H9 (cell line): ENCODE measurements around the gene KLHDC9. TPM values are rescaled to one million over a fixed set of nuclear protein-coding genes. Genes with fewer than 3 reads are reported as not detected.

Source experiments
- DNase-seq: peaks from one replicate; pipeline ENCODE4 v3.0.0-alpha.2; 2017
- H2AFZ ChIP-seq: one replicate; pipeline ENCODE4 v1.6.1; 2013; ENCODE audit warnings: mild to moderate bottlenecking, low read length, control low read depth, moderate library complexity
- H2AK5ac ChIP-seq: 2 replicates; pipeline ENCODE4 v1.6.1; 2013; ENCODE audit warnings: low read length, control low read depth, mixed read lengths; ENCODE audit not compliant: insufficient read length
- H2BK120ac ChIP-seq: one replicate; pipeline ENCODE4 v1.6.1; 2013; ENCODE audit warnings: low read depth, mild to moderate bottlenecking, low read length, control low read depth, inconsistent platforms; ENCODE audit not compliant: poor library complexity, severe bottlenecking
- H2BK12ac ChIP-seq: 2 replicates; pipeline ENCODE4 v1.6.1; 2013; ENCODE audit warnings: low read length, control low read depth, mixed read lengths, low read depth; ENCODE audit not compliant: insufficient read length
- H2BK15ac ChIP-seq: 2 replicates; pipeline ENCODE4 v1.6.1; 2013; ENCODE audit warnings: low read depth, low read length, control low read depth
- H2BK20ac ChIP-seq: one replicate; pipeline ENCODE4 v1.6.1; 2013; ENCODE audit warnings: low read depth, mild to moderate bottlenecking, low read length, control low read depth, inconsistent platforms; ENCODE audit not compliant: poor library complexity, severe bottlenecking
- H2BK5ac ChIP-seq: 2 replicates; pipeline ENCODE4 v1.6.1; 2013; ENCODE audit warnings: low read length, control low read depth, mixed read lengths; ENCODE audit not compliant: insufficient read length
- H3K14ac ChIP-seq: 2 replicates; pipeline ENCODE4 v1.6.1; 2013; ENCODE audit warnings: low read length, control low read depth; ENCODE audit not compliant: insufficient read depth
- H3K18ac ChIP-seq: 2 replicates; pipeline ENCODE4 v1.6.1; 2013; ENCODE audit warnings: low read depth, mild to moderate bottlenecking, mixed read lengths, low read length, control low read depth; ENCODE audit not compliant: insufficient read length
- H3K23ac ChIP-seq: 2 replicates; pipeline ENCODE4 v1.6.1; 2013; ENCODE audit warnings: low read length, control low read depth, mixed read lengths, low read depth; ENCODE audit not compliant: insufficient read length
- H3K23me2 ChIP-seq: 2 replicates; pipeline ENCODE4 v1.6.1; 2013; ENCODE audit warnings: low read depth, mild to moderate bottlenecking, mixed read lengths, low read length, control low read depth; ENCODE audit not compliant: insufficient read length, poor library complexity, severe bottlenecking
- H3K27ac ChIP-seq: 2 replicates; pipeline ENCODE4 v1.5.1; 2013; ENCODE audit warnings: low read length, control low read depth, mixed read lengths, low read depth; ENCODE audit not compliant: insufficient read length
- H3K27me3 ChIP-seq: 2 replicates; pipeline ENCODE4 v1.6.1; 2013; ENCODE audit warnings: low read length, control low read depth, inconsistent platforms; ENCODE audit not compliant: insufficient read depth
- H3K4ac ChIP-seq: 2 replicates; pipeline ENCODE4 v1.6.1; 2013; ENCODE audit warnings: low read depth, mild to moderate bottlenecking, control low read depth, inconsistent platforms, low read length, moderate library complexity
- H3K4me1 ChIP-seq: 2 replicates; pipeline ENCODE4 v1.6.1; 2013; ENCODE audit warnings: low read length, control low read depth, inconsistent platforms; ENCODE audit not compliant: insufficient read depth
- H3K4me2 ChIP-seq: 2 replicates; pipeline ENCODE4 v1.6.1; 2013; ENCODE audit warnings: low read length, control low read depth, mixed read lengths; ENCODE audit not compliant: insufficient read length, insufficient read depth
- H3K56ac ChIP-seq: 2 replicates; pipeline ENCODE4 v1.6.1; 2013; ENCODE audit warnings: low read depth, mild to moderate bottlenecking, mixed read lengths, low read length, control low read depth; ENCODE audit not compliant: insufficient read length
- H3K79me1 ChIP-seq: 2 replicates; pipeline ENCODE4 v1.6.1; 2013; ENCODE audit warnings: low read depth, mild to moderate bottlenecking, moderate library complexity, low read length, control low read depth, inconsistent platforms; ENCODE audit not compliant: insufficient read depth, poor library complexity, severe bottlenecking
- H3K79me2 ChIP-seq: 2 replicates; pipeline ENCODE4 v1.6.1; 2013; ENCODE audit warnings: low read length, control low read depth, inconsistent platforms; ENCODE audit not compliant: insufficient read depth
- H3K9ac ChIP-seq: 2 replicates; pipeline ENCODE4 v1.6.1; 2013; ENCODE audit warnings: low read length, control low read depth, mixed read lengths; ENCODE audit not compliant: insufficient read length; ENCODE audit errors: extremely low read depth
- H3K9me3 ChIP-seq: one replicate; pipeline ENCODE4 v1.6.1; 2013; ENCODE audit warnings: low read depth, low read length, inconsistent platforms; ENCODE audit not compliant: control insufficient read depth
- H3T11ph ChIP-seq: one replicate; pipeline ENCODE4 v1.6.1; 2013; ENCODE audit warnings: mild to moderate bottlenecking, low read length, control low read depth, inconsistent platforms
- H4K20me1 ChIP-seq: one replicate; pipeline ENCODE4 v1.6.1; 2013; ENCODE audit not compliant: control insufficient read depth, insufficient read length, insufficient read depth
- H4K5ac ChIP-seq: 2 replicates; pipeline ENCODE4 v1.6.1; 2013; ENCODE audit warnings: low read depth, mild to moderate bottlenecking, mixed read lengths, low read length, control low read depth; ENCODE audit not compliant: insufficient read length
- H4K8ac ChIP-seq: replicated peaks from 2 replicates; pipeline ENCODE4 v1.6.1; 2013; ENCODE audit warnings: low read length, control low read depth, mixed read lengths, low read depth; ENCODE audit not compliant: insufficient read length
- H4K91ac ChIP-seq: 2 replicates; pipeline ENCODE4 v1.6.1; 2013; ENCODE audit warnings: low read depth, mild to moderate bottlenecking, moderate library complexity, mixed read lengths, low read length, control low read depth; ENCODE audit not compliant: insufficient read length
- H3K27ac Mint-ChIP-seq, 3 experiments: 2 replicates in 2 of 3; 3 replicates in 1 of 3; pipeline ENCODE4 v1.8.0; 2020 to 2021; ENCODE audit warnings: mixed read lengths in 3 of 3, mild to moderate bottlenecking in 1 of 3, moderate library complexity in 1 of 3
- H3K27me3 Mint-ChIP-seq: 2 replicates; pipeline ENCODE4 v1.8.0; 2021; ENCODE audit warnings: low read depth, mild to moderate bottlenecking, moderate library complexity, mixed read lengths
- H3K36me3 Mint-ChIP-seq, 3 experiments: 2 replicates in 2 of 3; 3 replicates in 1 of 3; pipeline ENCODE4 v1.8.0; 2020 to 2021; ENCODE audit warnings: low read depth in 3 of 3, mixed read lengths in 3 of 3; ENCODE audit not compliant: insufficient read depth in 1 of 3
- H3K4me1 Mint-ChIP-seq, 2 experiments: 2 replicates each; pipeline ENCODE4 v1.8.0; 2020; ENCODE audit warnings: mixed read lengths in 2 of 2
- H3K4me3 Mint-ChIP-seq, 2 experiments: 2 replicates in 1 of 2; 3 replicates in 1 of 2; pipeline ENCODE4 v1.8.0; 2020 to 2021; ENCODE audit warnings: mild to moderate bottlenecking in 2 of 2, mixed read lengths in 2 of 2, moderate library complexity in 1 of 2
- H3K9me3 Mint-ChIP-seq, 2 experiments: 2 replicates in 1 of 2; 3 replicates in 1 of 2; pipeline ENCODE4 v1.8.0; 2020; ENCODE audit warnings: mild to moderate bottlenecking in 2 of 2, mixed read lengths in 2 of 2, moderate library complexity in 1 of 2
- CTCF ChIP-seq: fragments of 200-600 bp; sonication (generic); conservative IDR thresholded peaks from 3 replicates; pipeline ENCODE4 v1.8.0; 2021; ENCODE audit warnings: antibody characterized with exemption, mild to moderate bottlenecking
- WGBS: extraction: QIAGEN DNeasy Blood & Tissue Kit; methylation state at CpG from one replicate; pipeline ENCODE4 v1.1.7; 2013; ENCODE audit warnings: missing lambda C conversion rate, low lambda C conversion rate, mixed read lengths; ENCODE audit not compliant: insufficient read length; ENCODE audit errors: extremely low coverage; 5-methylcytosine and 5-hydroxymethylcytosine counted together
- total RNA-seq: library from RNA; stranded (reverse); gene quantifications from 2 replicates; pipeline ENCODE4 v1.2.1, GENCODE V29; 2021

Gene KLHDC9
- total RNA-seq, 1 experiment from 2014 or later = 6.6 TPM

GRCh38 chr1:161128591-161129420 is 30.6 kb downstream of the KLHDC9 start:
- Histone ChIP-seq H4K91ac (no peak overlapping the region), H3K79me1 (peaks cover 5% of the 10 kb centered on the region), H2BK15ac (no peak overlapping the region), H2AFZ (no peak overlapping the region), H2BK120ac (no peak overlapping the region), H3K56ac (no peak overlapping the region), H4K8ac (no peak overlapping the region), H3K23ac (no peak overlapping the region), H3K14ac (no peak overlapping the region), H3K4me2 (no peak overlapping the region), H2BK5ac (no peak overlapping the region), H2BK12ac (no peak overlapping the region), H3K18ac (no peak overlapping the region), H3K4ac (no peak overlapping the region), H3K4me1 (no peaks in the 10 kb centered on the region), H3K79me2 (0 out of 2 replicates have a peak, but pooled peaks cover 4% of the 10 kb centered on the region), H3K23me2 (peaks cover 13% of the 10 kb centered on the region), H3K9me3 (no peaks in the 10 kb centered on the region), H2BK20ac (no peak overlapping the region), H3K9ac (no peak overlapping the region), H4K20me1 (no peaks in the 10 kb centered on the region), H3K27me3 (no peaks in the 10 kb centered on the region), H2AK5ac (no peak overlapping the region), H4K5ac (no peak overlapping the region), H3K27ac (no peak overlapping the region), H3T11ph (no peak overlapping the region)
- Mint-ChIP-seq H3K9me3 (no peaks in the 10 kb centered on the region; a peak in 1 of 5 replicates), H3K4me3 (no peak overlapping the region), H3K27ac (no peak overlapping the region), H3K27me3 (no peaks in the 10 kb centered on the region), H3K4me1 (peaks cover 18 to 19% of the 10 kb centered on the region in 2 experiments), H3K36me3 (peaks cover 19 to 58% (median 56%) of the 10 kb centered on the region in 3 experiments; a peak in 6 of 7 replicates)
- DNase-seq = no peak
- no peak for TF ChIP-seq CTCF
- WGBS = no CpG with 5 or more reads among the region's 4 CpGs
